Measurements from ENCODE around the gene CACHD1.

- TF ChIP-seq CTCF (IDR thresholded peaks at IDR 0.05 in 4 of 5, conservative IDR thresholded peaks at IDR 0.05 in 1 of 5) (no peak), POLR2A (IDR thresholded peaks at IDR 0.05) (no peak)
These were observed 245.3 kb downstream of the CACHD1 start for GRCh38 chr1:64715186-64715585.

Data from gastrocnemius medialis (tissue), 4 donors.